ENCODE measurements around the gene RPL6. TPM values are rescaled to one million over a fixed set of nuclear protein-coding genes. Genes with fewer than 3 reads are reported as not detected.

The RPL6 gene
- total RNA-seq, 4 donors from 2014 or later, result 947 to 1,918 (median 1,526) TPM

GRCh38 chr12:112375105-112375504 lies 34.3 kb downstream of the RPL6 start:
- TF ChIP-seq POLR2AphosphoS5 (IDR thresholded peaks at IDR 0.05), result no peak
- TF ChIP-seq EP300 (IDR thresholded peaks at IDR 0.05), result no peak
- no peak for TF ChIP-seq POLR2A (IDR thresholded peaks at IDR 0.05)
- TF ChIP-seq CTCF (IDR thresholded peaks at IDR 0.05), result no peak
- no peak for ATAC-seq
- no peak overlapping the region for H3K4me3 ChIP-seq
- 64 to 78% methylated on average over 4 to 5 of the region's 5 CpGs for WGBS, 2 donors (ENCODE audit: low coverage in 1 of 2)
- peaks cover 0 to 17% (median 0%) of the 10 kb centered on the region in 3 donors for H3K4me1 ChIP-seq
- H3K9me3 ChIP-seq, result no peaks in the 10 kb centered on the region
- H3K27ac ChIP-seq, result no peak overlapping the region
- no peaks in the 10 kb centered on the region for H3K27me3 ChIP-seq
- H3K36me3 ChIP-seq, result no peaks in the 10 kb centered on the region

- 68 to 85% methylated on average over 2 to 3 of the region's 3 CpGs for WGBS, 2 donors (ENCODE audit: low coverage in 1 of 2)
- no peaks in the 10 kb centered on the region for H3K36me3 ChIP-seq
- H3K4me1 ChIP-seq, result peaks cover 0 to 8% (median 0%) of the 10 kb centered on the region in 3 donors
- no peak overlapping the region for H3K27ac ChIP-seq
- H3K4me3 ChIP-seq, result no peak overlapping the region
- no peak for TF ChIP-seq EP300 (IDR thresholded peaks at IDR 0.05)
- TF ChIP-seq POLR2AphosphoS5 (IDR thresholded peaks at IDR 0.05), result no peak
- ATAC-seq, result no peak
- H3K9me3 ChIP-seq, result no peaks in the 10 kb centered on the region
- H3K27me3 ChIP-seq, result no peaks in the 10 kb centered on the region
Observed at GRCh38 chr12:112374166-112374740, 35.2 kb downstream of the RPL6 start.

- no peak overlapping the region for H3K4me3 ChIP-seq
- no peak for ATAC-seq
- no peak for TF ChIP-seq CTCF (IDR thresholded peaks at IDR 0.05)
- no peak for TF ChIP-seq POLR2A (IDR thresholded peaks at IDR 0.05)
- TF ChIP-seq POLR2AphosphoS5 (IDR thresholded peaks at IDR 0.05), result no peak
- no peak for TF ChIP-seq EP300 (IDR thresholded peaks at IDR 0.05)
- 72 to 87% methylated on average over 6 to 7 of the region's 8 CpGs for WGBS, 2 donors (ENCODE audit: low coverage in 1 of 2)
- H3K36me3 ChIP-seq, result no peaks in the 10 kb centered on the region
- peaks cover 0 to 20% (median 0%) of the 10 kb centered on the region in 3 donors for H3K4me1 ChIP-seq
- no peaks in the 10 kb centered on the region for H3K27me3 ChIP-seq
- no peaks in the 10 kb centered on the region for H3K9me3 ChIP-seq
- H3K27ac ChIP-seq, result no peak overlapping the region
Observed at GRCh38 chr12:112370868-112371510, 38.4 kb downstream of the RPL6 start.

GRCh38 chr12:112370199-112370598 lies 39.2 kb downstream of the RPL6 start:
- TF ChIP-seq EP300 (IDR thresholded peaks at IDR 0.05) (no peak), POLR2A (IDR thresholded peaks at IDR 0.05) (no peak), CTCF (IDR thresholded peaks at IDR 0.05) (no peak), POLR2AphosphoS5 (IDR thresholded peaks at IDR 0.05) (no peak)
- Histone ChIP-seq H3K4me1 (peaks cover 0 to 20% (median 0%) of the 10 kb centered on the region in 3 donors), H3K9me3 (no peaks in the 10 kb centered on the region), H3K36me3 (no peaks in the 10 kb centered on the region), H3K4me3 (no peak overlapping the region), H3K27ac (peak overlapping the region in 2 of 4 donors; percentile 1 to 64), H3K27me3 (no peaks in the 10 kb centered on the region)
- 29 to 50% methylated on average over 1 of the region's 1 CpG for WGBS, 2 donors (ENCODE audit: low coverage in 1 of 2)
- ATAC-seq, result no peak

- H3K27me3 ChIP-seq, result no peaks in the 10 kb centered on the region
- 25 to 28% methylated on average over 5 to 6 of the region's 6 CpGs for WGBS, 2 donors (ENCODE audit: low coverage in 1 of 2)
- peaks cover 0 to 14% (median 0%) of the 10 kb centered on the region in 3 donors for H3K4me1 ChIP-seq
- no peak for TF ChIP-seq EP300 (IDR thresholded peaks at IDR 0.05)
- no peak for TF ChIP-seq POLR2AphosphoS5 (IDR thresholded peaks at IDR 0.05)
- TF ChIP-seq CTCF (IDR thresholded peaks at IDR 0.05), result no peak
- no peak for TF ChIP-seq POLR2A (IDR thresholded peaks at IDR 0.05)
- peak overlapping the region in 2 of 4 donors; percentile 44 to 64 for H3K27ac ChIP-seq
- H3K4me3 ChIP-seq, result no peak overlapping the region
- H3K36me3 ChIP-seq, result no peaks in the 10 kb centered on the region
- ATAC-seq, result peak; percentile 57
- no peaks in the 10 kb centered on the region for H3K9me3 ChIP-seq
Observed at GRCh38 chr12:112368856-112369255, 40.5 kb downstream of the RPL6 start.
